Lower lobe of right lung (tissue), 2 donors: ENCODE data around the gene OXCT1. TPM values are rescaled to one million over a fixed set of nuclear protein-coding genes. Genes with fewer than 3 reads are reported as not detected.
"Not testable (repeated sequence)": the region's sequence is repeated elsewhere in the genome, so short reads cannot be mapped to it uniquely, and the experiment has no call there.

Source experiments
- ATAC-seq, 2 donors: fragments of 200-7000 bp; cut with Tn5 transposase; one replicate each; pipeline ENCODE4 v1.9.1; 2020 to 2022; ENCODE audit warnings: mild to moderate bottlenecking in 2 of 2, moderate library complexity in 2 of 2
- DNase-seq: peaks from one replicate; pipeline ENCODE4 v3.0.0-alpha.2; 2020
- H3K27ac ChIP-seq: fragments of 200-600 bp; one replicate; pipeline ENCODE4 v1.8.0; 2022
- H3K27me3 ChIP-seq: fragments of 200-600 bp; one replicate; pipeline ENCODE4 v1.8.0; 2022; ENCODE audit warnings: low read depth
- H3K36me3 ChIP-seq: fragments of 200-600 bp; one replicate; pipeline ENCODE4 v1.8.0; 2022; ENCODE audit warnings: mild to moderate bottlenecking
- H3K4me1 ChIP-seq: fragments of 200-600 bp; one replicate; pipeline ENCODE4 v1.8.0; 2022
- H3K4me3 ChIP-seq: fragments of 200-600 bp; one replicate; pipeline ENCODE4 v1.8.0; 2022; ENCODE audit warnings: mild to moderate bottlenecking
- H3K9me3 ChIP-seq: fragments of 200-600 bp; one replicate; pipeline ENCODE4 v1.8.0; 2022
- CTCF ChIP-seq: fragments of 200-600 bp; IDR thresholded peaks from one replicate; pipeline ENCODE4 v1.8.0; 2022; ENCODE audit warnings: antibody characterized with exemption, mild to moderate bottlenecking
- intact Hi-C: fragments of 100-400 bp; cut with DNase I; formaldehyde crosslinking; loops from one replicate; pipeline ENCODE4 v1.11.0; 2022
- total RNA-seq: library from RNA; stranded (reverse); fragmentation: NEBNext Ultra II Directional; extraction: Animal tissue kit (Norgen Biotek cat#: 25700); gene quantifications from one replicate; pipeline ENCODE4 v1.2.1, GENCODE V29; 2021
- donor health status: DM: no; HTN: yes; CAD: no; lungs with severe emphysema.

Gene OXCT1
- total RNA-seq, 1 donor from 2014 or later = 10.2 TPM

- intact Hi-C loops = no loop called here
- no peaks in the 10 kb centered on the region for H3K4me1 ChIP-seq
- peaks cover 3% of the 10 kb centered on the region for H3K9me3 ChIP-seq
- no peaks in the 10 kb centered on the region for H3K27me3 ChIP-seq
- no peak overlapping the region for H3K27ac ChIP-seq
- DNase-seq = no peak
- no peak for ATAC-seq
- no peak overlapping the region for H3K4me3 ChIP-seq
- TF ChIP-seq CTCF = no peak
- H3K36me3 ChIP-seq = no peaks in the 10 kb centered on the region
Measured at GRCh38 chr5:41716382-41716781, 153.8 kb downstream of the OXCT1 start.

GRCh38 chr5:41714446-41714845 is 155.8 kb downstream of the OXCT1 start:
- H3K27ac ChIP-seq, ATAC-seq, H3K4me1 ChIP-seq, H3K4me3 ChIP-seq, intact Hi-C loops, H3K9me3 ChIP-seq, H3K27me3 ChIP-seq, DNase-seq, H3K36me3 ChIP-seq: not testable (repeated sequence)

- ATAC-seq = no peak
- H3K9me3 ChIP-seq = peaks cover 7% of the 10 kb centered on the region
- no peak for TF ChIP-seq CTCF
- no peaks in the 10 kb centered on the region for H3K27me3 ChIP-seq
- H3K4me3 ChIP-seq = no peak overlapping the region
- intact Hi-C loops = no loop called here
- no peaks in the 10 kb centered on the region for H3K4me1 ChIP-seq
- no peaks in the 10 kb centered on the region for H3K36me3 ChIP-seq
- DNase-seq = no peak
- no peak overlapping the region for H3K27ac ChIP-seq
Measured at GRCh38 chr5:41708604-41708940, 161.7 kb downstream of the OXCT1 start.

- H3K27ac ChIP-seq = no peak overlapping the region
- TF ChIP-seq CTCF = no peak
- peaks cover 7% of the 10 kb centered on the region for H3K9me3 ChIP-seq
- H3K4me1 ChIP-seq = no peaks in the 10 kb centered on the region
- H3K27me3 ChIP-seq = no peaks in the 10 kb centered on the region
- H3K36me3 ChIP-seq = no peaks in the 10 kb centered on the region
- intact Hi-C loops = no loop called here
- no peak for DNase-seq
- ATAC-seq = no peak
- H3K4me3 ChIP-seq = no peak overlapping the region
Measured at GRCh38 chr5:41707853-41708603, 162.2 kb downstream of the OXCT1 start.

GRCh38 chr5:41695920-41696582 is 174.2 kb downstream of the OXCT1 start:
- no peak overlapping the region for H3K27ac ChIP-seq
- DNase-seq (no peak), ATAC-seq (no peak)
- no peak overlapping the region for H3K4me3 ChIP-seq
- H3K27me3 ChIP-seq = no peaks in the 10 kb centered on the region
- H3K4me1 ChIP-seq = no peaks in the 10 kb centered on the region
- H3K9me3 ChIP-seq = no peaks in the 10 kb centered on the region
- no peaks in the 10 kb centered on the region for H3K36me3 ChIP-seq
- intact Hi-C loops = no loop called here
- TF ChIP-seq CTCF = peak; percentile 8

- intact Hi-C loops = no loop called here
- no peaks in the 10 kb centered on the region for H3K36me3 ChIP-seq
- DNase-seq = no peak
- no peak overlapping the region for H3K4me3 ChIP-seq
- no peak for TF ChIP-seq CTCF
- H3K27ac ChIP-seq = no peak overlapping the region
- H3K27me3 ChIP-seq = no peaks in the 10 kb centered on the region
- no peaks in the 10 kb centered on the region for H3K4me1 ChIP-seq
- ATAC-seq = no peak
- no peaks in the 10 kb centered on the region for H3K9me3 ChIP-seq
Measured at GRCh38 chr5:41686767-41687166, 183.5 kb downstream of the OXCT1 start.
